ENCODE results near the gene CBLC.

CBLC gene

DNA sequence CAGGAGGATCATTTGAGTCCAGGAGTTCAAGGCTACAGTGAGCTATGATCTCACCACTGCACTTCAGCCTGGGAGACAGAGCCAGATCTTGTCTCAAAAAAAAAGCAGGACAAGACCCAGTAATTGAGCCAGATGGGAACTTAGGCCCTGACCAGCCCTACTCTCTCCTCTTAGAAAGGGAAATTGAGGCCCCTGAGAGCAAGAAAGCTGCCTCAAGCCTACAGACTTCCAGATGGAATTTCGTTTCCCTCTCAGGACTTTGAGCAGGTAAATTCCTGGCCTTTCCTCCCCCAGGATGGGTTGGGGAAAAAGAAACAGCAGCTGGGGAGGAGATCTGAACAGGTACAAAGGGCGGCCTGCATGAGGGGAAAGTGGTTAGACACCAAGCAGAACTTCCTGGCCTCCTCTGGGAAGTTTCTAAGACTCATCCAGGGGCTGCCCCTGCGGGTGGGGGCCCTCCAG lies 32.8 kb upstream of the CBLC start:
- Histone ChIP-seq H3K4me3 (ENCODE audit: low read length) (no peak overlapping the region), H2AFZ (ENCODE audit: low read depth, low read length) (no peak overlapping the region), H4K20me1 (ENCODE audit: insufficient read depth, low read length) (no peaks in the 10 kb centered on the region), H3K27ac (ENCODE audit: low read length) (no peak overlapping the region), H3K9me3 (ENCODE audit: insufficient read depth, low read length) (no peaks in the 10 kb centered on the region), H3K79me2 (ENCODE audit: low read length) (peaks cover 19% of the 10 kb centered on the region), H3K27me3 (ENCODE audit: low read depth, low read length) (peaks cover 15% of the 10 kb centered on the region), H3K36me3 (replicated peaks; ENCODE audit: low read depth, low read length) (peaks cover 7% of the 10 kb centered on the region), H3K4me2 (ENCODE audit: low read length) (no peak overlapping the region), H3K4me1 (ENCODE audit: low read length) (peaks cover 19% of the 10 kb centered on the region), H3K9ac (ENCODE audit: low read length) (no peak overlapping the region)
- TF ChIP-seq, protein P1, sequence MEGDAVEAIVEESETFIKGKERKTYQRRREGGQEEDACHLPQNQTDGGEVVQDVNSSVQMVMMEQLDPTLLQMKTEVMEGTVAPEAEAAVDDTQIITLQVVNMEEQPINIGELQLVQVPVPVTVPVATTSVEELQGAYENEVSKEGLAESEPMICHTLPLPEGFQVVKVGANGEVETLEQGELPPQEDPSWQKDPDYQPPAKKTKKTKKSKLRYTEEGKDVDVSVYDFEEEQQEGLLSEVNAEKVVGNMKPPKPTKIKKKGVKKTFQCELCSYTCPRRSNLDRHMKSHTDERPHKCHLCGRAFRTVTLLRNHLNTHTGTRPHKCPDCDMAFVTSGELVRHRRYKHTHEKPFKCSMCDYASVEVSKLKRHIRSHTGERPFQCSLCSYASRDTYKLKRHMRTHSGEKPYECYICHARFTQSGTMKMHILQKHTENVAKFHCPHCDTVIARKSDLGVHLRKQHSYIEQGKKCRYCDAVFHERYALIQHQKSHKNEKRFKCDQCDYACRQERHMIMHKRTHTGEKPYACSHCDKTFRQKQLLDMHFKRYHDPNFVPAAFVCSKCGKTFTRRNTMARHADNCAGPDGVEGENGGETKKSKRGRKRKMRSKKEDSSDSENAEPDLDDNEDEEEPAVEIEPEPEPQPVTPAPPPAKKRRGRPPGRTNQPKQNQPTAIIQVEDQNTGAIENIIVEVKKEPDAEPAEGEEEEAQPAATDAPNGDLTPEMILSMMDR (IDR thresholded peaks at IDR 0.05; ENCODE audit: low read depth, low read length): no peak
- TF ChIP-seq EZH2phosphoT487 (IDR thresholded peaks at IDR 0.05; ENCODE audit: low read depth): no peak

DNA sequence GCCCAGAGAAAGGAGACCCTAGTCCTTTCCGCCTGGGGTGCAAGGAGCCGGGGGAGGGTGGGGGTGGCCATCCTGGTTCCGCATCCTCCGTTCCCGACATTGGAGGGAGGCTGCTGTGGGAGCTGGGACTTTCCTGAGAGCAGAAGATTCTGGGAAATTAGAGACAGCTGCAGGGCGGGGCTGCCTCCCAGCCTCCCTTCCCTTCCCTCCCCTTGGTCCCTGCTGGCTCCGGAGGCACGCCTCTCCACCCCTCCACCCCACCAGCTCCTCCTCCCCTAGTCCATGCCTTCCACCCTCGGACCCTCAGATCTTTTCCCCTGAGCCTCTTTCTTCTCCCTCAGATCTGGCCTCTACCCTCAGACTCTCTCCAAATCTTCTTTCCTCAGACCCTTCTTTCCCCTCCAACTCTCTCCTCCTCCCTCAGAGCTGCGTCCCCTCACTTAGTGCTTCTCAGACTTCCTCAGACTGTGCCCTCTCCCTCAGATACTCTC lies 32.3 kb upstream of the CBLC start:
- Histone ChIP-seq H3K36me3 (replicated peaks; ENCODE audit: low read depth, low read length) (peaks cover 10% of the 10 kb centered on the region), H3K9ac (ENCODE audit: low read length) (no peak overlapping the region), H4K20me1 (ENCODE audit: insufficient read depth, low read length) (no peaks in the 10 kb centered on the region), H3K79me2 (ENCODE audit: low read length) (peaks cover 24% of the 10 kb centered on the region), H3K4me3 (ENCODE audit: low read length) (no peak overlapping the region), H3K4me2 (ENCODE audit: low read length) (no peak overlapping the region), H2AFZ (ENCODE audit: low read depth, low read length) (no peak overlapping the region), H3K4me1 (ENCODE audit: low read length) (peaks cover 24% of the 10 kb centered on the region), H3K27ac (ENCODE audit: low read length) (no peak overlapping the region), H3K27me3 (ENCODE audit: low read depth, low read length) (peaks cover 15% of the 10 kb centered on the region), H3K9me3 (ENCODE audit: insufficient read depth, low read length) (no peaks in the 10 kb centered on the region)
- TF ChIP-seq, protein P1 (IDR thresholded peaks at IDR 0.05; ENCODE audit: low read depth, low read length): no peak
- TF ChIP-seq EZH2phosphoT487 (IDR thresholded peaks at IDR 0.05; ENCODE audit: low read depth): no peak

DNA sequence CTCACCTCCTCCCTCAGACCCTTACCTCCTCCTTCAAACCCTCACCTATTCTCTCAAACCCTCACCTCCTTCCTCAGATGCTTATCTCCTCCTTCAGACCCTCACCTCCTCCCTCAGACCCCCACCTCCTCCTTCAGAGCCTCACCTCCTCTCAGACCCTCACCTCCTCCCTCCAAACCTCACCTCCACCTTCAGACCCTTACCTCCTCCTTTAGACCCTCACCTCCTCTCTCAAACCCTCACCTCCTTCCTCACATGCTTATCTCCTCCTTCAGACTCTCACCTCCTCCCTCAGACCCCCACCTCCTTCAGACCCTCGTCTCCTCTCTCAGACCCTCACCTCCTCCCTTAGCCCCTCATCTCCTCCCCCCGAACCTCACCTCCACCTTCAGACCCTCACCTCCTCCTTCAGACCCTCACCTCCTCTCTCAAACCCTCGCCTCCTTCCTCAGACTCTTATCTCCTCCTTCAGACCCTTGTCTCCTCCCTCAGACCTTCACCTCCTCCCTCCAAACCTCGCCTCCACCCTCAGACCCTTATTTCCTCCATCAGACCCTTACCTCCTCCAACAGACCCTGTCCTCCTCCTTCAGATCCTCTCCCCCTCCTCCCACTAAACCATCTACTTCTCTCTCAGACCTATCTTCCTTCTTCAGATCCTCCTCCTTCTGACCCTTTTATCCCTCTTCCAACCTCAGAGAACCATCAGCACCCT lies 31.6 kb upstream of the CBLC start:
- Histone ChIP-seq H3K27ac (ENCODE audit: low read length) (no peak overlapping the region), H4K20me1 (ENCODE audit: insufficient read depth, low read length) (no peaks in the 10 kb centered on the region), H2AFZ (ENCODE audit: low read depth, low read length) (no peak overlapping the region), H3K36me3 (replicated peaks; ENCODE audit: low read depth, low read length) (peaks cover 16% of the 10 kb centered on the region), H3K79me2 (ENCODE audit: low read length) (peaks cover 30% of the 10 kb centered on the region), H3K4me2 (ENCODE audit: low read length) (0 out of 2 replicates have a peak overlapping the region, but pooled peaks have one; percentile 87), H3K27me3 (ENCODE audit: low read depth, low read length) (peaks cover 15% of the 10 kb centered on the region), H3K9ac (ENCODE audit: low read length) (peak overlapping the region; percentile 75; the same call in 1 of the 2 replicates), H3K9me3 (ENCODE audit: insufficient read depth, low read length) (no peaks in the 10 kb centered on the region), H3K4me3 (ENCODE audit: low read length) (peak overlapping the region; percentile 85; the same call in 1 of the 2 replicates), H3K4me1 (ENCODE audit: low read length) (peaks cover 31% of the 10 kb centered on the region)
- TF ChIP-seq, protein P1 (IDR thresholded peaks at IDR 0.05; ENCODE audit: low read depth, low read length): no peak

DNA sequence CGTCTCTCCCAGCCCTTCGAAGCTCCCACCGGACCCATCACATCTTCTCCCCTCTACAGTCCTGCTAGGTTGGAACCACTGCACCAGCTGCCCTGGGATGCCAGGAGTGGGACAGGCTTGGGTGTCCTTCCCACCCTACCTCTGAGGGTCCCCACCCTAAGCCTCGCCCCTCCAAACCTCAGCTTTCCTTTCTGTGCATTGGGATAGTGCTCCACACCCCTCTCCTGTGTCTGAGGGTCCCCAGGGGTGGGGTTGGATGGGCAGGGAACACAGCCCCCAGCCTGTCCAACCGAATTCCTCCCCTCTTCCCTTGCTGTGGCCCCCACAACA lies 31.1 kb upstream of the CBLC start:
- peaks cover 36% of the 10 kb centered on the region for H3K4me1 ChIP-seq (ENCODE audit: low read length)
- H3K4me3 ChIP-seq (ENCODE audit: low read length): peak overlapping the region; percentile 85
- peak overlapping the region; percentile 27 for H3K27ac ChIP-seq (ENCODE audit: low read length)
- H4K20me1 ChIP-seq (ENCODE audit: insufficient read depth, low read length): no peaks in the 10 kb centered on the region
- H3K27me3 ChIP-seq (ENCODE audit: low read depth, low read length): peaks cover 15% of the 10 kb centered on the region
- peak overlapping the region; percentile 75 for H3K9ac ChIP-seq (ENCODE audit: low read length)
- TF ChIP-seq EZH2phosphoT487 (IDR thresholded peaks at IDR 0.05; ENCODE audit: low read depth): no peak
- TF ChIP-seq, protein P1 (IDR thresholded peaks at IDR 0.05; ENCODE audit: low read depth, low read length): no peak
- peaks cover 36% of the 10 kb centered on the region for H3K79me2 ChIP-seq (ENCODE audit: low read length)
- H3K4me2 ChIP-seq (ENCODE audit: low read length): peak overlapping the region; percentile 87
- no peaks in the 10 kb centered on the region for H3K9me3 ChIP-seq (ENCODE audit: insufficient read depth, low read length)
- no peak overlapping the region for H2AFZ ChIP-seq (ENCODE audit: low read depth, low read length)
- H3K36me3 ChIP-seq (replicated peaks; ENCODE audit: low read depth, low read length): peaks cover 22% of the 10 kb centered on the region

Data from OCI-LY3 (cell line).